Parathyroid adenoma (tissue), 2 donors: ENCODE data around the gene ACAT2.
"Not testable (repeated sequence)": the region's sequence is repeated elsewhere in the genome, so short reads cannot be mapped to it uniquely, and the experiment has no call there.

Source experiments
- H2AFZ ChIP-seq: fragments of 300-600 bp; sonication (generic); one replicate; pipeline ENCODE4 v1.7.0; 2017; ENCODE audit warnings: antibody characterized with exemption, mild to moderate bottlenecking
- H3K27ac ChIP-seq: fragments of 300-600 bp; sonication (generic); one replicate; pipeline ENCODE4 v1.7.0; 2017
- H3K27me3 ChIP-seq: fragments of 300-600 bp; sonication (generic); one replicate; pipeline ENCODE4 v1.7.0; 2017; ENCODE audit warnings: low read length; ENCODE audit not compliant: control insufficient read depth, insufficient read depth
- H3K36me3 ChIP-seq: fragments of 300-600 bp; sonication (generic); one replicate; pipeline ENCODE4 v1.7.0; 2017; ENCODE audit warnings: low read length; ENCODE audit not compliant: control insufficient read depth, insufficient read depth
- H3K4me1 ChIP-seq: fragments of 300-600 bp; sonication (generic); one replicate; pipeline ENCODE4 v1.7.0; 2017; ENCODE audit warnings: control low read depth
- H3K4me2 ChIP-seq: fragments of 300-600 bp; sonication (generic); one replicate; pipeline ENCODE4 v1.7.0; 2017; ENCODE audit warnings: low read length
- H3K4me3 ChIP-seq: fragments of 300-600 bp; sonication (generic); one replicate; pipeline ENCODE4 v1.7.0; 2017; ENCODE audit warnings: low read depth, low read length
- H3K79me2 ChIP-seq: fragments of 300-600 bp; sonication (generic); one replicate; pipeline ENCODE4 v1.7.0; 2017; ENCODE audit warnings: control low read depth
- H3K9ac ChIP-seq: fragments of 300-600 bp; sonication (generic); one replicate; pipeline ENCODE4 v1.7.0; 2017; ENCODE audit warnings: mild to moderate bottlenecking
- H3K9me3 ChIP-seq: fragments of 300-600 bp; sonication (generic); one replicate; pipeline ENCODE4 v1.7.0; 2017; ENCODE audit warnings: low read length; ENCODE audit not compliant: control insufficient read depth
- TF ChIP-seq, protein P1 (sequence below): fragments of 300-600 bp; sonication (generic); IDR thresholded peaks from one replicate; pipeline ENCODE4 v1.7.0; 2017; ENCODE audit warnings: antibody characterized with exemption, mild to moderate bottlenecking
- donor health status: primary hyperparathyroidism.

ACAT2 gene

DNA sequence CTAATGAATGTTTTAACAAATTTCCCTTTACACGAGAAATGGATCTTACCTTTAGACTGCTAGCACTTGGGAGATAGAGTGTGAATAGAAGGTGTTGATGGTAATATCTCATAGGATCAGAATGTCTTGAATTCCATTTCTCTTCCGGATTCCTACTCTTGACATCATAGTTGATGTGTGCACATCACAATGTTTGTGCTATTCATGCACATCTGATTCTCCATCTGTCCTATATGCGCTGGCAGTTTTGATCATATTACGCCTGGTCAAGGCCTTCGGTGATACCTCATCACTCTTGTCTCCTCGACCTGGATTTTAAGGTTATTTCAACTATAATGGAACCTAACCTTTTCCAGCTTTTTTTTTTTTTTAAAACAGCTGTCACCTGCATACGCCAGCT, 16.8 kb upstream of the ACAT2 start:
- Histone ChIP-seq H3K27ac (no peak overlapping the region), H3K27me3 (no peaks in the 10 kb centered on the region), H3K9me3 (no peaks in the 10 kb centered on the region), H3K36me3 (no peaks in the 10 kb centered on the region), H3K4me3 (no peak overlapping the region), H2AFZ (no peak overlapping the region), H3K79me2 (peaks cover 28% of the 10 kb centered on the region), H3K9ac (no peak overlapping the region), H3K4me2 (no peak overlapping the region), H3K4me1 (no peaks in the 10 kb centered on the region)
- TF ChIP-seq, protein P1, sequence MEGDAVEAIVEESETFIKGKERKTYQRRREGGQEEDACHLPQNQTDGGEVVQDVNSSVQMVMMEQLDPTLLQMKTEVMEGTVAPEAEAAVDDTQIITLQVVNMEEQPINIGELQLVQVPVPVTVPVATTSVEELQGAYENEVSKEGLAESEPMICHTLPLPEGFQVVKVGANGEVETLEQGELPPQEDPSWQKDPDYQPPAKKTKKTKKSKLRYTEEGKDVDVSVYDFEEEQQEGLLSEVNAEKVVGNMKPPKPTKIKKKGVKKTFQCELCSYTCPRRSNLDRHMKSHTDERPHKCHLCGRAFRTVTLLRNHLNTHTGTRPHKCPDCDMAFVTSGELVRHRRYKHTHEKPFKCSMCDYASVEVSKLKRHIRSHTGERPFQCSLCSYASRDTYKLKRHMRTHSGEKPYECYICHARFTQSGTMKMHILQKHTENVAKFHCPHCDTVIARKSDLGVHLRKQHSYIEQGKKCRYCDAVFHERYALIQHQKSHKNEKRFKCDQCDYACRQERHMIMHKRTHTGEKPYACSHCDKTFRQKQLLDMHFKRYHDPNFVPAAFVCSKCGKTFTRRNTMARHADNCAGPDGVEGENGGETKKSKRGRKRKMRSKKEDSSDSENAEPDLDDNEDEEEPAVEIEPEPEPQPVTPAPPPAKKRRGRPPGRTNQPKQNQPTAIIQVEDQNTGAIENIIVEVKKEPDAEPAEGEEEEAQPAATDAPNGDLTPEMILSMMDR: no peak

DNA sequence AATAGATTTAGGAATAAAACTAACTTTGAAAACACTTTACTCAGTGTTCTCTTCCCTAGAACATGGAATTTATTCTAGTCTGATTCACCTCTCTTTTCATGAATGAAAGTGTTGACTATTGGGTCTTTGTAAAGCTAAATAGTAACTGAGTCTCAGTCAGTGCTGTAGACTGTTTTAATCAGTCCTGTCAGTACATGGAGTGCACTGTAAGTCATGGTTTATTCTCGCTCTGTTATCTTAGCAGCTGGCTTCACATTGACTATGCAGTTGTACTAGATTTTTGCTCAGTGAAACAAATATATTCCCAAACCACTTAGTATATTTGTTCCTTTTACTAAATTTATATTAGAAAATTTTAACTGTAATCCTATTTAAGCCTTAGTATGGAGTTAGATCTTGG, 15.1 kb upstream of the ACAT2 start:
- Histone ChIP-seq H3K27me3 (no peaks in the 10 kb centered on the region), H3K9ac (no peak overlapping the region), H3K9me3 (no peaks in the 10 kb centered on the region), H2AFZ (no peak overlapping the region), H3K79me2 (peaks cover 22% of the 10 kb centered on the region), H3K4me2 (no peak overlapping the region), H3K27ac (no peak overlapping the region), H3K4me1 (no peaks in the 10 kb centered on the region), H3K36me3 (no peaks in the 10 kb centered on the region), H3K4me3 (no peak overlapping the region)
- TF ChIP-seq, protein P1: no peak

DNA sequence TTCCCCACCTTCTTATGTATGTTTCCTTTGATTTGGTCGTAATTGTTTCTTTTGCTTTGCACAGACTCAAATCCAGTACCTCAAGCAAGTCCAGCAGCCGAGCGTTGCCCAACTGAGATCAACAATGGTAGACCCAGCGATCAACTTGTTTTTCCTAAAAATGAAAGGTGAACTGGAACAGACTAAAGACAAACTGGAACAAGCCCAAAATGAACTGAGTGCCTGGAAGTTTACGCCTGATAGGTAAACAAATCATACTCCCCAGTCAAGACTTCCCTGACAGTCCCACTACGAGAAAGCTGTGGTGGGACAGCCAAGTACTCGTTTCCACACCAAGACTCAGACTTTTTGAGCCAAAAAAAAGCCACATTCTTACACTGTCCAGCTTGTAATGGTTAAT, 13.7 kb upstream of the ACAT2 start:
- not testable (repeated sequence) for H3K27ac ChIP-seq, H3K4me2 ChIP-seq, H2AFZ ChIP-seq, H3K27me3 ChIP-seq, H3K9ac ChIP-seq, H3K4me3 ChIP-seq, H3K36me3 ChIP-seq, H3K9me3 ChIP-seq, H3K4me1 ChIP-seq
- peaks cover 13% of the 10 kb centered on the region for H3K79me2 ChIP-seq

DNA sequence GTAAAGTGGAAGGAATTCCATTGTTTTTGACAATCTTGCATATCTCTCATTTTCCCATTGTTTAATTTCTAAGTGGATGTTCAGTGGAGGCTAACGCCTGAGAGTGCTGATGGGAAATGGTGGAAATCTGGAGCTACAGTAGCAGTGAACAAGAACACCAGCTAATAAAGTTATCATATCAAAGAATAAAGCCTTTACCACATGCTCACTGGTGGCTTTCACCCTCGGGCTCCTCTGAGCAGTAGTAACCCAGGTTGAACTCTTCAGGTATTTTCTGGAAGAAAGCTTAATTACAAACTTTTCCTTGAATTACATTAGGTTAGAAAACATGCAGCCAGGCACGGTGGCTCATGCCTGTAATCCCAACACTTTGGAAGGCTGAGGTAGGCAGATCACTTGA, 10.4 kb upstream of the ACAT2 start:
- Histone ChIP-seq H3K9ac (no peak overlapping the region), H3K9me3 (no peaks in the 10 kb centered on the region), H3K4me1 (no peaks in the 10 kb centered on the region), H3K36me3 (no peaks in the 10 kb centered on the region), H3K4me2 (no peak overlapping the region), H2AFZ (no peak overlapping the region), H3K27me3 (no peaks in the 10 kb centered on the region), H3K27ac (no peak overlapping the region), H3K4me3 (no peak overlapping the region), H3K79me2 (no peaks in the 10 kb centered on the region)
- TF ChIP-seq, protein P1: no peak

DNA sequence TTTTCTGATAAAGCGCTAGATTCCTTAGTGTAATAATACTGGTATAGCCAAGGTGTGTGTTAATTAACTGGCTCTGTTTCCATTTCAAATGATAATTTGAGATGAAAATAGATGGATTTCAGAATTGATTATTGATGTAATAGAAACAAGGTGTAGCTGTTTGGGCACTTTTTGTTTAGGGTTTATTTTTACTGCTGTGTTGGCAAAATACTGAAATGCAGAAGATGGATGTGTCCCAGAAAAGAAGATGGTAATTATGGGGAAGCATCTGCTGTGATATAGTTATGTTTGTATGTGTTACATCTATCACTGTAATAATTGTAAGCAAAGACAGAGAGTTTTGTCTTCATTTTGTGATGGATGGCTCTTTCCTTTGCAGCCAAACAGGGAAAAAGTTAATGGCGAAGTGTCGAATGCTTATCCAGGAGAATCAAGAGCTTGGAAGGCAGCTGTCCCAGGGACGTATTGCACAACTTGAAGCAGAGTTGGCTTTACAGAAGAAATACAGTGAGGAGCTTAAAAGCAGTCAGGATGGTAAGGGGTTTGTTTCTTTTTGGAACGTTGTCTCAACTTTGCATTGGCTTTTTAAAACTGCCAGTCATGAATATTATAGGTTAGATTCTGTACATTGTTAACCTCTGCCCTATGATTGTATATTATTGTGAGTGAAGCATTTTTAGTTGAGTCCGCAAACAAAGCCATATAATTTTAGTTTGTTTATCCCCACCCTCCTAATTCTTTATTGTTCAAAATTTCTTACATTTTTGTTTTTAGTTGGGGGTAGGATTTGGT, 8.6 kb upstream of the ACAT2 start:
- Histone ChIP-seq H2AFZ (no peak overlapping the region), H3K36me3 (no peaks in the 10 kb centered on the region), H3K79me2 (no peaks in the 10 kb centered on the region), H3K4me2 (no peak overlapping the region), H3K9ac (no peak overlapping the region), H3K27ac (no peak overlapping the region), H3K27me3 (no peaks in the 10 kb centered on the region), H3K4me1 (no peaks in the 10 kb centered on the region), H3K9me3 (no peaks in the 10 kb centered on the region), H3K4me3 (no peak overlapping the region)
- TF ChIP-seq, protein P1: no peak
